GM12878 (cell line): ENCODE results near the gene DCC.

Source experiments
- CTCF ChIP-seq, 3 experiments: IDR thresholded peaks in 2 of 3; conservative IDR thresholded peaks in 1 of 3; 2 replicates each; pipeline ENCODE4 v1.5.1; 2011; ENCODE audit warnings: low read depth in 3 of 3, low read length in 3 of 3, mild to moderate bottlenecking in 3 of 3, control low read depth in 2 of 3, moderate library complexity in 2 of 3, inconsistent platforms in 1 of 3, mixed read lengths in 1 of 3; ENCODE audit not compliant: control insufficient read depth in 2 of 3, insufficient read depth in 1 of 3; ENCODE audit errors: extremely low read depth in 1 of 3
- EP300 ChIP-seq, 2 experiments: fragments of 150-350 bp in 1 of 2; IDR thresholded peaks; 2 replicates each; pipeline ENCODE4 v1.6.1; 2011 to 2012; ENCODE audit warnings: low read depth in 2 of 2, low read length in 2 of 2, borderline replicate concordance in 1 of 2, improper control_type of control experiment in 1 of 2, inconsistent platforms in 1 of 2; ENCODE audit not compliant: control insufficient read depth in 1 of 2
- EZH2 ChIP-seq: IDR thresholded peaks from 2 replicates; pipeline ENCODE4 v1.6.1; 2012; ENCODE audit warnings: low read depth, mild to moderate bottlenecking, control low read depth, inconsistent platforms, low read length, borderline replicate concordance; ENCODE audit not compliant: control insufficient read depth
- POLR2A ChIP-seq: IDR thresholded peaks from 2 replicates; pipeline ENCODE4 v1.6.1; 2011; ENCODE audit warnings: low read depth, mild to moderate bottlenecking, low read length
- SIX5 ChIP-seq: IDR thresholded peaks from 2 replicates; pipeline ENCODE4 v1.6.1; 2011; ENCODE audit warnings: mild to moderate bottlenecking, low read depth, low read length, moderate library complexity; ENCODE audit not compliant: severe bottlenecking
- ZNF24 ChIP-seq: fragments of 450-650 bp; IDR thresholded peaks from 2 replicates; pipeline ENCODE4 v1.6.1; 2017; ENCODE audit warnings: antibody characterized with exemption, mild to moderate bottlenecking
- TF ChIP-seq, protein P1 (sequence below): fragments of 450-650 bp; IDR thresholded peaks from 2 replicates; pipeline ENCODE4 v1.6.1; 2017; ENCODE audit warnings: mild to moderate bottlenecking

DNA sequence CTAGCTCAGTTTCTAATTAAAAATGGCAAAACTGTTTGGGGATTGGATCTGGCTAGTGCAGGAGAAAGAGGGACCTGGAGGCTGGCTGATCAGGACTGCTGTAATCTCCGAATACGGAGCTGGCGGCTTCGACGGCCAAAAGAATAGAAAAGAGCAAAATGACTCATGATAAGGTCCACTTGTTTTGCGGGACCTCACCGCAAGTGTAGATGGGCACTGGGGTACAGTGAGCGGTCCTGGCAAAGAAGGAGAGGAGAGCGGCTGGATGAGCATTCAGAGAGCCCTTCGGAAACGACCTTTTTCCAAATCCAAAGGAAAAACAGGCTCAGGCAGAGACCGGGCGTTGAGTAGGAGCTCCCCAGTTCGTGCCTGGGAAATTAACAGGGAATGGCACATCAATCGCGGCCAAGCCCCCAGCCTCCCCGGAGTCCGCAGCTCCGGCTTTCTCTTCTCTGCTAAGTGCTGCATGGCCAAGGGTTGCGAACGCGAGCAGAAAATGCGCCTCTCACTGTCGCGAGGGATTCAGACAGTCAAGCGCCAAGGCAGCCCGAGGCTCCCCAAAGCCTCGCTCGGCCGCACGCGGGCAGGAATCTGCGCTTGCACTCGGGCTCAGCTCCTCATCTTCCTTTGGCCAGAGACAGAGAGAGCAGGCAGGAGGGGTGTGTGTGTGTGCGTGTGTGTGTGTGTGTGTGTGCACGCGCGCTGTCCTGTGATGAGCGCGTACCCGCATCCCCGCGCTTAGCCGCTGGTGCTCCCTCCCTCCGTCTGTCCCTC is 1.8 kb downstream of the DCC start:
- no peak for TF ChIP-seq EZH2
- no peak for TF ChIP-seq EP300 (IDR thresholded peaks at IDR 0.05; ENCODE audit: borderline replicate concordance in 1 of 2, control insufficient read depth in 1 of 2, low read depth in 2 of 2, low read length in 2 of 2)
- no peak for TF ChIP-seq CTCF (IDR thresholded peaks at IDR 0.05 in 2 of 3, conservative IDR thresholded peaks at IDR 0.05 in 1 of 3; ENCODE audit: control insufficient read depth in 2 of 3, extremely low read depth in 1 of 3, insufficient read depth in 1 of 3, low read depth in 3 of 3, low read length in 3 of 3)
- TF ChIP-seq ZNF24: no peak
- TF ChIP-seq POLR2A: no peak
- TF ChIP-seq, protein P1, sequence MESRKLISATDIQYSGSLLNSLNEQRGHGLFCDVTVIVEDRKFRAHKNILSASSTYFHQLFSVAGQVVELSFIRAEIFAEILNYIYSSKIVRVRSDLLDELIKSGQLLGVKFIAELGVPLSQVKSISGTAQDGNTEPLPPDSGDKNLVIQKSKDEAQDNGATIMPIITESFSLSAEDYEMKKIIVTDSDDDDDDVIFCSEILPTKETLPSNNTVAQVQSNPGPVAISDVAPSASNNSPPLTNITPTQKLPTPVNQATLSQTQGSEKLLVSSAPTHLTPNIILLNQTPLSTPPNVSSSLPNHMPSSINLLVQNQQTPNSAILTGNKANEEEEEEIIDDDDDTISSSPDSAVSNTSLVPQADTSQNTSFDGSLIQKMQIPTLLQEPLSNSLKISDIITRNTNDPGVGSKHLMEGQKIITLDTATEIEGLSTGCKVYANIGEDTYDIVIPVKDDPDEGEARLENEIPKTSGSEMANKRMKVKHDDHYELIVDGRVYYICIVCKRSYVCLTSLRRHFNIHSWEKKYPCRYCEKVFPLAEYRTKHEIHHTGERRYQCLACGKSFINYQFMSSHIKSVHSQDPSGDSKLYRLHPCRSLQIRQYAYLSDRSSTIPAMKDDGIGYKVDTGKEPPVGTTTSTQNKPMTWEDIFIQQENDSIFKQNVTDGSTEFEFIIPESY: no peak
- TF ChIP-seq SIX5: no peak
